Endothelial cell of umbilical vein (primary cell): ENCODE data around the gene DIS3L2.
"Not testable (repeated sequence)": the region's sequence is repeated elsewhere in the genome, so short reads cannot be mapped to it uniquely, and the experiment has no call there.

Experiments
- CTCF ChIP-seq, 2 donors: IDR thresholded peaks; 1 replicate in 1 of 2; 2 replicates in 1 of 2; pipeline ENCODE4 v1.5.1; 2011; ENCODE audit warnings: low read length in 2 of 2, mild to moderate bottlenecking in 2 of 2, moderate library complexity in 2 of 2, control low read depth in 1 of 2, inconsistent platforms in 1 of 2, low read depth in 1 of 2; ENCODE audit not compliant: insufficient read depth in 1 of 2; ENCODE audit errors: extremely low read depth in 1 of 2
- EZH2 ChIP-seq: IDR thresholded peaks from 2 replicates; pipeline ENCODE4 v1.6.1; 2012; ENCODE audit warnings: borderline replicate concordance, low read depth, mild to moderate bottlenecking, moderate library complexity, low read length, inconsistent platforms; ENCODE audit not compliant: severe bottlenecking
- POLR2A ChIP-seq: IDR thresholded peaks from 2 replicates; pipeline ENCODE4 v1.6.1; 2012; ENCODE audit warnings: low read depth, mild to moderate bottlenecking, control low read depth, low read length
- POLR2AphosphoS5 ChIP-seq: IDR thresholded peaks from 2 replicates; pipeline ENCODE4 v1.6.1; 2012; ENCODE audit warnings: low read depth, mild to moderate bottlenecking, control low read depth, low read length, moderate library complexity; ENCODE audit not compliant: insufficient read depth

- TF ChIP-seq CTCF (IDR thresholded peaks at IDR 0.05; ENCODE audit: extremely low read depth in 1 of 2, insufficient read depth in 1 of 2, low read depth in 1 of 2, low read length in 2 of 2); EZH2; POLR2A; POLR2AphosphoS5: not testable (repeated sequence)
These were observed 352.1 kb downstream of the DIS3L2 start for GRCh38 chr2:232313645-232314044.
